ENCODE results near the gene SLCO3A1. TPM values are rescaled to one million over a fixed set of nuclear protein-coding genes. Genes with fewer than 3 reads are reported as not detected.

Gene SLCO3A1
- total RNA-seq, 3 donors from 2014 or later: 13.4 to 23.8 (median 14.3) TPM

DNA sequence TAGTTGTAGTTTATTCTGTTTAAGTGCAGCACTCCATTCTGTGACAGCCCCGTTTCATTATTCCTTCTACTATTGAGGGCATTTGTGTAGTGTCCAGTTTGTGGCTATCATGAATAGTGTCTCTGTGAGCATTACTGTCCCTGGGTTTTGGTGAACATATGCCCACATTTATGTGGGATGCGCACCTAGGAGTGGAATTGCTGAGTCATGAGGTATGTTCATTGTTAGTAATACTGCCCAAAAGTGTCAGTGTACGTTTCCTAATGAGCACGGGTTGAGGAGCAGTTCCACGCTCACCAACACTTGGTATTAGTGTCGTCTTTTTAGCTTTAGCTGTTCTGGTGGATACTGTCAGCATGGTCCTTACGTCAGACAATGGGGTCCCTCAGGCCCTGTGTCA, 131.8 kb downstream of the SLCO3A1 start:
- TF ChIP-seq, protein P1, sequence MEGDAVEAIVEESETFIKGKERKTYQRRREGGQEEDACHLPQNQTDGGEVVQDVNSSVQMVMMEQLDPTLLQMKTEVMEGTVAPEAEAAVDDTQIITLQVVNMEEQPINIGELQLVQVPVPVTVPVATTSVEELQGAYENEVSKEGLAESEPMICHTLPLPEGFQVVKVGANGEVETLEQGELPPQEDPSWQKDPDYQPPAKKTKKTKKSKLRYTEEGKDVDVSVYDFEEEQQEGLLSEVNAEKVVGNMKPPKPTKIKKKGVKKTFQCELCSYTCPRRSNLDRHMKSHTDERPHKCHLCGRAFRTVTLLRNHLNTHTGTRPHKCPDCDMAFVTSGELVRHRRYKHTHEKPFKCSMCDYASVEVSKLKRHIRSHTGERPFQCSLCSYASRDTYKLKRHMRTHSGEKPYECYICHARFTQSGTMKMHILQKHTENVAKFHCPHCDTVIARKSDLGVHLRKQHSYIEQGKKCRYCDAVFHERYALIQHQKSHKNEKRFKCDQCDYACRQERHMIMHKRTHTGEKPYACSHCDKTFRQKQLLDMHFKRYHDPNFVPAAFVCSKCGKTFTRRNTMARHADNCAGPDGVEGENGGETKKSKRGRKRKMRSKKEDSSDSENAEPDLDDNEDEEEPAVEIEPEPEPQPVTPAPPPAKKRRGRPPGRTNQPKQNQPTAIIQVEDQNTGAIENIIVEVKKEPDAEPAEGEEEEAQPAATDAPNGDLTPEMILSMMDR (IDR thresholded peaks at IDR 0.05): no peak
- Histone ChIP-seq H3K9me3 (no peaks in the 10 kb centered on the region), H3K4me1 (ENCODE audit: low read depth) (no peaks in the 10 kb centered on the region), H3K4me3 (no peak overlapping the region), H3K36me3 (ENCODE audit: low read depth) (no peaks in the 10 kb centered on the region)
- intact Hi-C loops (cut with DNase I, micrococcal nuclease): no loop called here
- DNase-seq (no peak), ATAC-seq (no peak)

DNA sequence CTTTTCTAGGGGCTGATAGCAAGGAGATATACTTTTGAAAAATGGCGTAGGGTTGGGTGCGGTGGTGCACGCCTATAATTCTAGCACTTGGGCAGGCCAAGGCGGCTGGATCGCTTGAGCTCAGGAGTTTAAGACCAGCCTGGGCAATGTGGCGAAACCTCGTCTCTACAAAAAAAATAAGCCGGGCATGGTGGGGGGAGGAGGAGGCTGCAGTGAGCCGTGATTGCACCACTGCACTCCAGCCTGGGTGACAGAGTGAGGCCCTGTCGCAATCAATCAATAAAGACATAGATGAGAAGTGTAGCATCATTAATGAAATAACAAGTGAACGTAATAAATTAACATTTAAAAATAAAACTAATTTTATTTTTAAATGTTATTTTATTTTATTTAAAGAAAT, 134.6 kb downstream of the SLCO3A1 start:
- TF ChIP-seq, protein P1 (IDR thresholded peaks at IDR 0.05): no peak
- Histone ChIP-seq H3K4me1 (ENCODE audit: low read depth) (no peaks in the 10 kb centered on the region), H3K36me3 (ENCODE audit: low read depth) (no peaks in the 10 kb centered on the region), H3K9me3 (no peaks in the 10 kb centered on the region), H3K4me3 (no peak overlapping the region)
- ATAC-seq (no peak), DNase-seq (no peak)
- intact Hi-C loops (cut with DNase I, micrococcal nuclease): no loop called here

- Histone ChIP-seq H3K36me3 (ENCODE audit: low read depth) (no peaks in the 10 kb centered on the region), H3K4me1 (ENCODE audit: low read depth) (no peaks in the 10 kb centered on the region), H3K9me3 (no peaks in the 10 kb centered on the region), H3K4me3 (no peak overlapping the region)
- ATAC-seq (no peak), DNase-seq (no peak)
- TF ChIP-seq, protein P1 (IDR thresholded peaks at IDR 0.05): no peak
- intact Hi-C loops (cut with DNase I, micrococcal nuclease): no loop called here
Observed at GRCh38 chr15:91988655-91989054, 135.1 kb downstream of the SLCO3A1 start.

DNA sequence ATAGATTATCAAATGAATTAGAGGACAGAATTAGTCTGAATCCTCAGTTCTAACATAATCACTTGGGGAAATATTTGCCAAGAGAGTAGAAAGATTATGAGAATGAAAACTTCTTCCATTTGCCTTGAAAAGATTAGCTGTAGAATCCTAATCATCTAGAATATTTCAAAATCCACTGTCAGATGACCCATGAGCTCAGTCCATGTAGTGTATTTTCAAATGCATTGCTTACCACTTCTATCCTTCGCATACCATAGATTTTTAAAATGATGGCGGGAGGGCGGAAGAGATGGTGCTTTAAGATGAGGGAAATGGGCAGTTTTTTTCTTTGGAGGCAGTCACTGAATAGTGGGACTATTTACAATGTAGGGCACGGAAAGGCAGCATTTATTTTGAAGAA, 136.3 kb downstream of the SLCO3A1 start:
- ATAC-seq (no peak), DNase-seq (no peak)
- no peaks in the 10 kb centered on the region for H3K4me1 ChIP-seq (ENCODE audit: low read depth)
- no peak overlapping the region for H3K4me3 ChIP-seq
- intact Hi-C loops (cut with DNase I, micrococcal nuclease): no loop called here
- no peaks in the 10 kb centered on the region for H3K36me3 ChIP-seq (ENCODE audit: low read depth)
- TF ChIP-seq, protein P1 (IDR thresholded peaks at IDR 0.05): no peak
- H3K9me3 ChIP-seq: no peaks in the 10 kb centered on the region

DNA sequence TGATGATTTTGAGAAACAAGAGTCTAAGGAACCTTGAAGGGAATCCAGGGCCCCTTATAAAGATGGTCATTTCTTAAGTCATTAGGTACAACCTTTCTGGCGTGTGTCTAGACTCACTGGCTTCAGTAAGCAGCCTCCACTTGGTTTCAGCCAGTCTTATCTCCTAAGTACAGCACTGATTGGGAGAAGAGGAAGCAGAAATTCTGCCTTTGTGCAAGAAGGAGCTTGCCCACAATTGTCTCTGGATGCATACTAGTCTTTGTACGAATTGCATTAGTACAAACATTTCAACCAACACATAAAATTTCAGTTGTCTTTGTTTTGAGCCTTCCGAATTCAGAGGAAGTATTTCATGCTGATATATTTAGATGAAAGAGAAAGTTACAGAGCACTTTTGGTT, 139.4 kb downstream of the SLCO3A1 start:
- H3K4me3 ChIP-seq: no peak overlapping the region
- TF ChIP-seq, protein P1 (IDR thresholded peaks at IDR 0.05): no peak
- no peaks in the 10 kb centered on the region for H3K4me1 ChIP-seq (ENCODE audit: low read depth)
- DNase-seq: no peak
- no peak for ATAC-seq
- H3K9me3 ChIP-seq: no peaks in the 10 kb centered on the region
- intact Hi-C loops (cut with DNase I, micrococcal nuclease): no loop called here
- H3K36me3 ChIP-seq (ENCODE audit: low read depth): no peaks in the 10 kb centered on the region

- TF ChIP-seq, protein P1 (IDR thresholded peaks at IDR 0.05): no peak
- ATAC-seq (no peak), DNase-seq (no peak)
- Histone ChIP-seq H3K9me3 (no peaks in the 10 kb centered on the region), H3K36me3 (ENCODE audit: low read depth) (no peaks in the 10 kb centered on the region), H3K4me3 (no peak overlapping the region), H3K4me1 (ENCODE audit: low read depth) (no peaks in the 10 kb centered on the region)
- intact Hi-C loops (cut with DNase I, micrococcal nuclease): no loop called here
Observed at GRCh38 chr15:91995146-91995545, 141.6 kb downstream of the SLCO3A1 start.

Measured in mucosa of descending colon (tissue), 3 donors.